HG02852 (cell line): Measurements from ENCODE around the gene B4GALT1.

Experiments used
- ATAC-seq: cut with Tn5 transposase; IDR thresholded peaks from one replicate; pipeline ENCODE4 v1.9.1; 2021; ENCODE audit warnings: mild to moderate bottlenecking, moderate library complexity; ENCODE audit not compliant: unreplicated experiment

The B4GALT1 gene, protein sequence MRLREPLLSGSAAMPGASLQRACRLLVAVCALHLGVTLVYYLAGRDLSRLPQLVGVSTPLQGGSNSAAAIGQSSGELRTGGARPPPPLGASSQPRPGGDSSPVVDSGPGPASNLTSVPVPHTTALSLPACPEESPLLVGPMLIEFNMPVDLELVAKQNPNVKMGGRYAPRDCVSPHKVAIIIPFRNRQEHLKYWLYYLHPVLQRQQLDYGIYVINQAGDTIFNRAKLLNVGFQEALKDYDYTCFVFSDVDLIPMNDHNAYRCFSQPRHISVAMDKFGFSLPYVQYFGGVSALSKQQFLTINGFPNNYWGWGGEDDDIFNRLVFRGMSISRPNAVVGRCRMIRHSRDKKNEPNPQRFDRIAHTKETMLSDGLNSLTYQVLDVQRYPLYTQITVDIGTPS

DNA sequence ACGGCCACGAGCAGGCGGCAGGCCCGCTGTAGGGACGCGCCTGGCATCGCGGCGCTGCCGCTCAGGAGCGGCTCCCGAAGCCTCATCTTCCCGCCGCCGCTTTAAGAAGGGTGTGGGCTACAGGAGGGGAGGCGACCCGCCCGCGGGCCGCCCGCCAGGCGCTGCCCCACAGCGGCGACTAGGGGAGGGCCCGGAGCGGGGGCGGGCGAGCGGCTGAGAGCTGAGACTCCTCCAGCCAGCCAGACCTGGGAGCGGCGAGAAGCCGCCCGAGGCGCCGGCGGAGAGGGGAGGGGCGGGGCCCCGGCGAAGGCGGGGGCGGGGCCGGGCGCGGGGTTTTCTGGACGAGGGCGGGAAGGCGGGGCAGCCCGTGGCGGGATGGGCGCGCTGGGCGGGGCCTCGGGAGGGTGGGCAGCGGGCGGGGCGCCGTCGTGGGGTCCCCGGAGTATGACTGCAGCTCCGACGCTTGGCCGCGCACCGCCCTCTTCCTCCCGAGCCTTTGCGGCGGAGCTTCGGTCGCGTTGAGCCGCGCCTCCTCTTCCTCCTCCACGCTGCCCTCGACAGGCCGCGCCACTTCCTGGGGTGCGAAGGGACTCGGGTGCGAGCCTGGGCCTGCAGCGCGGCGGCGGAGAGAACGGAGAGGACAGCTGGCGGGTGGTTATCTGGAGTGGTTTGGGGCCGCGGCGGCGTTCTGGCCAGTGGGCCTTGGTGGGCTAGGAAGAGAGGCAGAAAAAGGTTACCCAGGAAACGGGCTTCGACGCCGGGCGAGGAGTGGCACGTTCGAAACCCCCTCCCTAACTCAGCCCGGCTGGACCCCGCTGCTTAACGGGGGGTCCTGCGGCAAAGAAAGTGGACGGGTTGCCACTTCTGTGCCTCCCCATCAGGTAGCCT is at the start of gene B4GALT1:
B4GALT1 (minus strand) TSS at position 253 of the 888 bp plus-strand sequence; CDS start at position 86, 167 bp downstream.
- peak; percentile 59 for ATAC-seq

DNA sequence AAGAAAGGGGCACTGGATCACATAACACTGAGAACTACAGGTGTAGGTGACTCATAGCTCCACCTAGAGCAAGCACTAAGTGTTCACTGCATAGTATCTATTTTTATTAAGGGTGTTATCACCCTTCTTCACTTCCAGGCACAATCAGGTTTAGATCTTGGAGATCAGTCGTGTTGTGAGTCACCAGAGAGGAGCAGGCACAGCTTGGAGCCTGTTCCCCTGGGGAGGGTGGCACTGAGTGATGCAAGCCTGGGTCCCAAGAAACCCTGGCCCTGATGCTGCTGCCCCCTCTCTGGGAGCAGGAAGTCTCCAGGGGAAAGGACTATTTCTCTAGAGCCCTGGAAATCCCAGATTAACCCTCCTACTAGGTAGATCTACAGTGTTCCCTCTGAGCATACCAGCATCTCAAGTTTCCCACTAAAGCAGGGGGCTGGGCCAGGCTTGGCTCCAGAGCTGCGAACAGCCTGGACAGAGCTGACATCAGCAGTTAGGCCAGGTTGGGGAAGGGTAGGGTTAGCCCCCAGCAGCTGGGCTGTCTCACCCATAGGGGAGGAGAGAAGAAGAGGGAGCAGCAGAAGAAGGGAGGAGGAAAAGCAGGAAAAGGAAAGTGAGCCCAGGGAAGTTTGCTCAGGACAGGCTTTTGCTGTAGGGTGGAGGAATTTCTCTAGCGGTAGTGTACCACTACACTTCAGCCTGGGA is 44.7 kb upstream of the B4GALT1 start:
- ATAC-seq, result no peak

DNA sequence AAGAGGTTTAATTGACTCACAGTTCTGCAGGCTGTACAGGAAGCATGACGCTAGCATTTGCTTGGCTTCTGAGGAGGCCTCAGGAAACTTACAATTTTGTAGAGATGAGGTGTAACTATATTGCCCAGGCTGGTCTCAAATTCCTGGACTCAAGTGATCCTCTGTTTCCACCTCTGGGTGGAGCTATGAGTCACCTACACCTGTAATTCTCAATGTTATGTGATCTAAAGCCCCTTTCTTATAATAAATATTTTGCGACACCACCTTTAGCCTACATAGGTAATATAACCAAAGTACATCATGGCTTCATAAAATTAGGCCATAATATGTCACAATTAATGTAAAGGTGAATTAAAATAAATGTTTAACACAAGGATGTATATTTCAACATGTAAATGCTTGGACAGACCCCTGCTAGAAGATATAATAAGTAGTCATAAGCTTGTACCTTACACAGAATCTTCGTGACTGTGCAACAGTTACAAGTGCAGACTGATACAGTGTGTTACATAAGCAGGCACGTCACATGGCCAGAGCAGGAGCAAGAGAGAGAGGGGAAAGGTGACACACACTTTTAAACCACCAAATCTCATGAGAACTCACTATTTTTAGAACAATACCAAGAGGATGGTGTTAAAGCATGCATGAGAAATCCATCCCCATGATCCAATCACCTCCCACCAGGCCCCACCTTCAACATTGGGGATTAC is 43.0 kb upstream of the B4GALT1 start:
- no peak for ATAC-seq

DNA sequence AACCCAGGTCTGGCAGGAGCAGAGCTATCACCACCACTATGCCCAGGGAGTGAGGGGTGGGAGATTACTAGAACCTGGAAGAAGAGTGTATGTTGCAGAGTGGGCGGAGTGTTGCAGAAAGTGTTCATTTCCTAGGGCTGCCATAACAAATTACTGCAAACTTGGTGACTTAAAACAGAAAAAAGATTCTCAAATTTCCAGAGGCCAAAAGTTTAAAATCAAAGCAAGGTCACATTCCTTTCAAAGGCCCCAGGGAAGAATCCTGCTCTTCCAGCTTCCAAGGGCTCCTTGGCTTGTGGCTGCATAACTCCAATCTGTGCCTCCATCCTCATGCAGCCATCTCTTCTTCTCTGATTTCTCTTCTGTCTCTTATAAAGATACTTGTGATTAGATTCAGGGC is 42.3 kb upstream of the B4GALT1 start:
- no peak for ATAC-seq

DNA sequence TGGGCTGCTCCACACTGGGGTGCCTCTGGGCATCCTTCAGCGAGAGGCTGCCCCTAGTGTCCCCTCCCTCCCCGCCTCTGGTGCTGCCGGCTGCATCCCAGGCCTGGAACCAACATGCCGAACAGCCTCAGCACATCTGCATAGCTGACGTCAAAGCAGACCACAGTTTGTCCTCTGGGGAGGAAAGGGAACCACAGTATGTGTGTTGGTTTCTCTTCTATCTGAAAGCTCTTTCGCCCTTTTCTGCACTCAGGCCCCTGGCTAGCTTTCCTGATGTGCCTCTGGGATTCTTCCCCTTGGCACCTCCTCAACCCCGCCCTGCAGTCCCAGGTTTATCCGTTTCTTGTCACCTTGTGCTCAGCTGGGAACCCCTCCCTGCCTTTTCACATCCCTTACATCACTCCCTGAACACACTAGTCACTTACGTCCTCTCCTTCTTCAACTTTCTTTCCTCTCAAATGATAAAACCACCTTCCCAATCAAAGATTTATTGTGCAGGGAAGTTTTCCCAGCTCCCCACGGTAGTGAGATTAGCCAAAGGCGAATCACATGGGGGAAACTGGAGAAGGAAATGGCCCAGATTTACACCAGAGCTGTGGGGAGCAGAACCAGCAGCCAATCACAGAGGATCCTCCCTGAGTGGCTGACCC is 35.5 kb upstream of the B4GALT1 start:
- ATAC-seq, result peak; percentile 99

DNA sequence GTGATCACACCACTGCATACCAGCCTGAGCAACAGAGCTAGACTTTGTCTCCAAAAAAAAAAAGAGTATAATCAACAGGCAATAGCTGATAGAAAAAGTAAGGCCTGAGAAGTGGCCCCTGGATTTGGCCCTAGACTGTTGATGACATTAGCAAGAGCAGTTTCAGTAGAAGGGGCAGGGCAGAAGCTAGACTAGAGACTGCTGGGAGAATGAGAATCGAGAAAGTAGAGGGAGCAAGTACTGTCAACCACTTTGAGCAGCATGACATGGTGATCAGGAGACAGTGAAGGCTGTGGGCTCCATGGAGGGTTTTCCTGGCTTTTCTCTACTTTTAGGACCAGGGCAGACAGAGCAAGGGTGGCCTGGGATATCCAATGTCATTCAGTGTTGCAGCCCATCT is 34.9 kb upstream of the B4GALT1 start:
- peak; percentile 49 for ATAC-seq

DNA sequence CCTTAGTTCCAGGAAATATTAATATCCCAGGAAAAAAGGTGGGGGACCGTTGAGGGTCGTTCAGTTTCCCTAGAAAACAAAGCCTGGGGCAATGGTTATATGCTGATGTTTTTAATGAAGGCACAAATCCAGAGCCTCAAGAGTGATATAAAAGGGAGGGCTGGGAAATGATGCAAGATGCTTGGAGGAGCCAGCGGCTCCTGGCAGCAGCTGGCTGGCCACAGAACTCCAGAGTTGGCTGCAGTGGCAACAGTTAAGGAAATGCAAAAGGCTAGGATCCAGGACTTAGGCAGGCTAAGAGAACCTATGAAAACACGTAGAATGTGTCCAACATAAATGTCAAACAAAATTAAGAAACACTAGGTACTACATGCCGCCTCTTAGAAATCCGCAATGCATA is 31.0 kb upstream of the B4GALT1 start:
- ATAC-seq, result no peak

DNA sequence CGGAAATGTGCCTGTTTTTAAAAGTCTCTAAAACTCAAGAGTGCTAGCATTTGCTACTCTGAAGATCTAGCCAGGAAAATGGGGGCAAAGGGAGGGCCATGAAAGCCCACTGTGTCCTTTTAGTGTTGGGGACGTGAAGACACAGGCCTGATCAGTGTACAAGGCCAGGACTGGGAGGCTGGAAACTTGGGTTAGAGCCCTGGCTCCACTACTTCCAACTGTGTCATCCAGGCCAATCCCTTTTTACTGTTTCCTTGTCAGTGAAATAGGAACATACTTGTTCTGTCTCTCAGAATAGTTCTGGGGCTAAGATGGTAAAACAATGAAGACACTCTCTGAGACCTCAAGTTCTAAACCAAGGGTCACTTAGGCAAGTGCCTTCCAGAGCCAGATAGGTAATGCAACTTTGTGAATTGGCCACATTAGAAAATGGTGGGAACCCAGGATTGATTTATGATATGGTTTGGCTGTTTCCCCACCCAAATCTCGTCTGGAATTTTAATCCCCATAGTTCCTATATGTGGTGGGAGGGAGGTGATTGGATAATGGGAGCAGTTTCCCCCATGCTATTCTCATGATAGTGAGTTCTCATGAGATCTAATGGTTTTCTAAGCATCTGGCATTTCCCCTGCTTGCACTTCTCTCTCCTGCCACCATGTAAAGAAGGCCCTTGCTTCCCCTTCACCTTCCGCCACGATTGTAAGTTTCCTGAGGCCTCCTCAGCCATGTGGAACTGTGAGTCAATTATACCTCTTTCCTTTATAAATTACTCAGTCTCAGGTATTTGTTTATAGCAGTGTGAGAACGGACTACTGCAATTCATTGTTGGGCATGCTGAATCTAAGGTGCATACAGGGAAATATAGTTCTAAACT is 30.4 kb upstream of the B4GALT1 start:
- ATAC-seq, result no peak

DNA sequence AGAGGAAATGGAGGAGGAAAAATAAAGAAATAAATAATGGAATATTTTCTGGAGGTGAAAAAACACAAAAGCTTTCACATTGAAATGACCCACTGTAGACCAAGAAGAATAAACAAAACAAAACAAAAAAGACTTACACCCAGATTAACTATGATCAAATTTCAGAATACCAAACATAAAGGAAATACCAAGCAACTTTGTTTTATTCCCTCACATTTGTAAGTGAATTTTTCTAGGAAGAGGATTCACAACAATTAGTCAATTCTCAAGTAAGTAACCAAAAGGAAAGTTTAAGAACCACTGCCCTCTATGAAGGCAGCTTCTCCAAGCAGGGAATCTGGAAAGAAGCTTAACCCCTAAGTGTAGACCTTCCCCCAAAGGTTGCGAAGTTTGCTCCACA is 29.6 kb upstream of the B4GALT1 start:
- no peak for ATAC-seq

DNA sequence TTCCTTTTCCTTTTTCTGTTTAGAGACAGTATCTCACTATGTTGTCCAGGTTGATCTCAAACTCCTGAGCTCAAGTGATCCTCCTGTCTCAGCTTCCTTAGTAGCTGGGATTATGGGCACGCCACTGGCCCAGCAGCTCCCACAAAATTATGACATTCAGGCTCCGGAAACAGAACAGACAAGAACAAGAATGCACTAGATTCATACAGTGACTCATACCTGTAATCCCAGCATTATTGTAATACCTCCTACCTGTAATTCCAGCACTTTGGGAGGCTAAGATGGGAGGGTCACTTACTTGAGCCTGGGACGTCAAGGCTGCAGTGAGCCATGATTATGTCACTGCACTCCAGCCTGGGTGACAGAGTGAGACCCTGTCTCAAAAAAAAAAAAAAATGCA is 26.7 kb upstream of the B4GALT1 start:
- ATAC-seq, result no peak

DNA sequence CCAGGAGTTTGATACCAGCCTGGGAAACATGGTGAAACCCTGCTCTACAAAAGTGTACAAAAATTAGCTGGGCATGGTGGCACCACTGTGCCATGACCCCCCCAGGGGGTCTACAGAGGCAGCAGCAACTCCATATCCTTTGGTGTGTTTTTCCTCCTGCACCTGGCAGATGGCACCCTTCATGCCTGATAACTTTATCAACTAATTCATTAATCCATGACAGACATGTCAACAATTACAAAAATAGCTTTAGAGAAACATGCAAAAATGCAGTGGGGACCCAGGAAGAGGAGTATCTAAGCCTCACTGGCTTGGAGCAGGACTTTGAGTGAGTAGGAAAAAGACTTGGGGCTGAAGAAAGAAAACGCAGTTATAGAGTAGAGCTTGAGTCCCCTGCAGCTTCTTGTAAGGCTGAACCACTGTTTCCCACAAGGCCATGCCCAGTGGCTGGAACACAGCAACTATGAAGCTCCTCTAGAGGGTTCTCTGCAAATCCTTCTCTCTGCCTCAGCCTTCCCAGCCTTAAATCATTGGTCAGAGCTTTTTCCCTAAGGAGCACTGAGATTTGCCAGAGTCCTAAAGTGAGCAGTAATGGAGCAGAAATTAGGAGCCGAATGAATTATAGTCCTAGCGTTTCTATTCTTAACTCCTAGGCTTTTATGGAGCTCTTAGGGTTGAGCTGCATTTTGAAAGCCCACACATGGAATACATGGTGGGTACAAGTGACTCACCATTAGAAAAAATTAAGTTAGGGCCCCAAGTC is 25.5 kb upstream of the B4GALT1 start:
- ATAC-seq, result no peak

DNA sequence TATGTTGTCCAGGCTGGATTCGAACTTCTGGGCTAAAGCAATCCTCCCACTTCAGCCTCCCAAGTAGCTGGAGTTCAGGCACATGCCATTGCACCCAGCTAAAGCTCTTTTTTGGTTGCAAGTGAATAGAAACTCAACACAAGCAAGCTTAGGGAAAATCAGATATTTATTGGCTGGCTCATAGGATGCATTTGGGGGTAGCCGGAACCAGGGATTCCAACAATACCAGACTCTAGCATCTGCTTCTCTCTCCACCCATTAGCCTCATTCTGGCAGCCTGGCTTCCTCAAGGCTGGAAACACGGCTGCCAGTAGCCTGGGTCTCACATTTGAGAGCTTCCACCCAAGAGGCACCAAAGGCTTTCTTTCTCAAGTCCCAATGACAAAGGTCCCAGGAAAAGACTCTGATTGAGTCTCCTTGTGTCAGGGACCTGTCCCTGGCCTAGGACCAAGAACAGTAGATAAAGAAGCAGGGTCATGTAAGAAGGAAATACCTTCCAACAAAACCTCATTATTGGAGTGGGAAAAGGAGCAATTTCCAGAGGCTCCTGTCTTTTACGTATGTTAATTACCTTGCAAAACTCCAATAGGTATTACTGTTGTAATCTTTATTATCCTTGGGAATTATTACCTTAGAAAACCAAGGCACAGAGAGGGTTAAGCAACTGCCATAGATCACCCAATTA is 23.0 kb upstream of the B4GALT1 start:
- no peak for ATAC-seq

DNA sequence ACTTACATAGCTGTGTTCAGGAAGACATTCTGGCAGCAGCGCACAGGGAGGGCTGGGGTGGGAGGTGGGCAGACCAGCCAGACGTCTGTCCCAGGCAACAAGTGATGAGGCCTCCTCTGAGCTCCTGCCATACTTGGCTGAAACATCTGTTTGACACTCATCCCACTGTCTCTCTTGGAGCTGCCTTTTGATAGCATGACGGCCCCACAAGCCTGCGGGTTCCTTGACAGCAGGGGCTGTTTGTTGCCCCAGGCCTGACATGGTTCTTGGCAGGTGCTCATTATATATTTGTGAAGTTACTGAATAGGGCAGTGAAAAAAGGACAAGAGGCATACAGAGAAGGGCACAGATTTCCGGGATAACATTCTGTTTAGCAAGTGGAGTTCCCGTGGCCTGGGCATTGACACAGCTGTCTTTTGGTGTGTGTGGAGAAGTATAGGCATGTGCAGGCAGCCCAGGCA is 22.2 kb upstream of the B4GALT1 start:
- no peak for ATAC-seq

DNA sequence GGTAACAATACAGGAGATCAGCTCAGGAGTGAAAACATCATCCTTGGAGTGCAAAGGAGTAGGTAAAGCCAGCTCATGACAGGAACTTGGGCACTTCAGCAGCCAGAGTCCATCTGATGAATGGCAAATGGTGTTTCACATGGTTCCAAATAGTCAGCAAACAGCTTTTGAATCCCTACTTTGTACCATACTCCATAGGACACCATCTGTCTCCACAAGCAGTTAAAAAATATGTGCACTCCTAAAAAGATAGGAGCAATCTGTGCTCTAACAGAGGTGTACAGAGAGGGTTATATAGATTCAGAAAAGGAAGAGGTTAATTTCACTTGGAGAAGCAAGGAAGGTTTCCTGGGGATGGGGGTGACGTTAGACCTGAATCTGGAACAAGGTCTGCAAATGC is 21.6 kb upstream of the B4GALT1 start:
- ATAC-seq, result no peak

DNA sequence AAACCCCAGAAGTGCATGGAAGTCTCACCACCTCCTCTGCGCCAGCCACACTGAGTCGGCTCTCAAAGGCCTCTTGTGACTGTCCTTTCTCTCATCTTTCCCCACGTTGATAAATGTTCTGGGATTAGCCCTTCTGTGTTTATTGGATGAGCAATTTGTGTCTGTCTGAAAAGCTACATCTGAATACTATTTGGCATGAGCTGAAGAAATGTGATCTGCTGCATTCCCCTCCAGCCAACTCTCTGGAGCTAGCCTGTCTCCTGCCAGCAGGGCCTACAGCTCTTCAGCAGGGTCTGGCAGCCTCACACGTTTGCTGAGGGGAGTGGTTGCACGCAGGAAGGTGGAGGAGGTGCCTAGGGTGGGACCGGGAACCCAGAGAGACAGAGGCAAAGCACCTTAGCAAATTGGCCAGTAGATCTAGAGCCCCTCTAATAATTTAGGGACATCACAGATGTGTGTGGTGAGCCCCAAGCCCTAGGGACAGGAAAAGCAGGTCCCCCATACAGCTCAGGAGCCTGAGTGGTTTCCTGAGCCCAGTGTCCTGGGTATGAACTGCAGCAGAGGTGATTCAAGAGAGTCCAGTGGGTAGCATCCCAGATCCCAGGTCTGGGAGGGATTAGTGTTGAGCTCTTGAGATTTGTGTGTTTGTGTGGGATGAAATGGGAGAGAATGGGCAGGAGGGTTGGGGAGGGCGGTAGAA is 20.5 kb upstream of the B4GALT1 start:
- ATAC-seq, result no peak

DNA sequence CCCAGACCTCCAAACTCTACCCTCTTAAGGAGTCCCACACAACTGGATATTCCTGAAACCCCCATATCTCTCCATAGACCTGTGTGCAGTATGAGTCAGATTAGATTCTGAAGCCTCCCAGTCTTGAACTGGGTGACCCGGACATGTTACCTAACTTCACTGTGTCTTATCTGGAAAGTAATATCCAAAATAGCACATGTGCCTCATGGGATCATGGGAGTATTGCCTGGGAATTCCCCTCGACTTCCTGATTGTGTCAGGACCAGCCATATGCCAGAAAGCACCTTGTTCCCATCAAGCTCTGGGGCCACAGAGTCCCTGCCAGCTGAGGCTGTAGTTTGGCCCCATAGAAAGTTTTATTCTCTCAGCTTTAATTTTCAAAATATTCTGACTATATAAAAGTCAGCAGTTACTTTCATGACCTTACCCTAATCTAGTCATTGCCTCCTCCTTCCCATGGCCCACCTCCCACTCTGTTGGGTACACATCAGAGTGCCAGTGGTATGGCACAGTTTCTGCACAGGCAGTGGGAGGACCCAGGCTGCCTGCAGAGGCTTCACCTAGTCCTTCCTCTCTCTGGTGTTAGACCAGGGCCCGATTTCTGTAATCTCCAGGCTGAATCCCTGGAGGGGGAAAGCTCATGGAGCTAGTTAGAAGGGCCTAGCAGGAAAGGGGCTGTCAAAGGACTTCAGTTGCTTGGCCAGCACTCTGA is 19.5 kb upstream of the B4GALT1 start:
- ATAC-seq, result no peak

DNA sequence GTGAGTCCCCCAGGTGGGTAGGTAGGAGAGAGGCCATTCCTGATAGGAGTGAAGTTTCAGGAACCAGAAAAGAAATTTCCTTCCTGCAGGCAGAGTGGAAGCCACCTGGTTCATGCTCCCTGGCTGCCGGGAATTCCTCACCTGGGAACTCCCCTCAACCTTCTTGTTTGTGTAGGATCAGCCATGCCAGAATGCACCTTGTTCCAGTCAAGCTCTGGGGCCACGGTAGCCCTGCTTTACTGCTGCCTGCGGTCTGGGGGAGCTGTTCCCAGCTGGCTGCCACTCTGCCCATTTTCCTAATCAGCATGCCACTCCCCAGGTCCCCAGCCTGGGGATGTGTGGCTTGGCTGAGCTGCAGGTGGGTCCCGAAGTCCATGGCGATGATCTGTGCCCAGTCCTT is 18.7 kb upstream of the B4GALT1 start:
- no peak for ATAC-seq
